Measurements from ENCODE around the gene IP6K1. TPM values are rescaled to one million over a fixed set of nuclear protein-coding genes. Genes with fewer than 3 reads are reported as not detected.

The IP6K1 gene
- total RNA-seq, 1 experiment from 2014 or later: 30.6 TPM

- ChIA-PET CTCF (no interaction called here), RAD21 (ENCODE audit: low non-redundant PET in 1 of 2, low total read pairs in 2 of 2, uncharacterized antibody in 2 of 2, unreplicated experiment in 2 of 2) (no interaction called here), POLR2A (no interaction called here)
- Histone ChIP-seq H3K79me2 (ENCODE audit: insufficient read depth, low read length) (no peaks in the 10 kb centered on the region), H3K4me1 (ENCODE audit: control insufficient read depth in 1 of 2, insufficient read depth in 2 of 2, low read length in 2 of 2) (no peaks in the 10 kb centered on the region), H3K9me3 (ENCODE audit: control insufficient read depth in 1 of 2, insufficient read depth in 1 of 2, low read depth in 1 of 2, low read length in 2 of 2) (no peaks in the 10 kb centered on the region), H3K4me2 (ENCODE audit: low read length) (no peak overlapping the region), H3K9me2 (ENCODE audit: insufficient read depth) (no peaks in the 10 kb centered on the region), H3K4me3 (replicated peaks in 1 of 2; ENCODE audit: low read depth in 1 of 2, low read length in 2 of 2) (no peak overlapping the region), H3K27me3 (ENCODE audit: insufficient read depth, low read length) (no peaks in the 10 kb centered on the region), H2AFZ (ENCODE audit: low read depth, low read length, poor library complexity, severe bottlenecking) (no peak overlapping the region), H3K9ac (ENCODE audit: low read length) (no peak overlapping the region), H4K20me1 (ENCODE audit: insufficient read depth) (no peaks in the 10 kb centered on the region), H3K27ac (ENCODE audit: low read depth, low read length) (no peak overlapping the region), H3K36me3 (ENCODE audit: control insufficient read depth in 1 of 2, insufficient read depth in 2 of 2, low read length in 2 of 2) (peaks cover 0 to 4% of the 10 kb centered on the region in 2 experiments; a peak in 1 of 4 replicates)
- ATAC-seq: no peak
- intact Hi-C loops (cut with micrococcal nuclease): no loop called here
- no peak for DNase-seq (ENCODE audit: low read depth, low spot score)
- TF ChIP-seq ZNF274 (IDR thresholded peaks at IDR 0.05; ENCODE audit: low read depth, low read length) (no peak), EZH2 (IDR thresholded peaks at IDR 0.05) (no peak), ATF3 (IDR thresholded peaks at IDR 0.05) (no peak), EGR1 (IDR thresholded peaks at IDR 0.05; ENCODE audit: low read depth) (no peak), ZBTB33 (IDR thresholded peaks at IDR 0.05; ENCODE audit: extremely low read depth, insufficient replicate concordance, low read length) (no peak), SRF (IDR thresholded peaks at IDR 0.05; ENCODE audit: low read depth) (no peak), POLR2AphosphoS5 (IDR thresholded peaks at IDR 0.05; ENCODE audit: low read depth, low read length) (no peak), POLR2A (IDR thresholded peaks at IDR 0.05; ENCODE audit: borderline replicate concordance, extremely low read depth, insufficient read depth, insufficient read length) (no peak), REST (IDR thresholded peaks at IDR 0.05; ENCODE audit: low read depth) (no peak), YY1 (IDR thresholded peaks at IDR 0.05; ENCODE audit: extremely low read depth, insufficient replicate concordance, low read depth, low read length) (no peak), SP1 (IDR thresholded peaks at IDR 0.05; ENCODE audit: low read depth) (no peak), TCF7L2 (IDR thresholded peaks at IDR 0.05; ENCODE audit: borderline replicate concordance, extremely low read depth, insufficient read depth, insufficient read length) (no peak), EZH2phosphoT487 (IDR thresholded peaks at IDR 0.05; ENCODE audit: borderline replicate concordance) (no peak), CBX3 (IDR thresholded peaks at IDR 0.05; ENCODE audit: low read depth) (no peak), JUND (IDR thresholded peaks at IDR 0.05) (no peak), CEBPB (IDR thresholded peaks at IDR 0.05; ENCODE audit: low read depth) (no peak), FOSL1 (IDR thresholded peaks at IDR 0.05; ENCODE audit: low read depth) (no peak)
- TF ChIP-seq, protein P1, sequence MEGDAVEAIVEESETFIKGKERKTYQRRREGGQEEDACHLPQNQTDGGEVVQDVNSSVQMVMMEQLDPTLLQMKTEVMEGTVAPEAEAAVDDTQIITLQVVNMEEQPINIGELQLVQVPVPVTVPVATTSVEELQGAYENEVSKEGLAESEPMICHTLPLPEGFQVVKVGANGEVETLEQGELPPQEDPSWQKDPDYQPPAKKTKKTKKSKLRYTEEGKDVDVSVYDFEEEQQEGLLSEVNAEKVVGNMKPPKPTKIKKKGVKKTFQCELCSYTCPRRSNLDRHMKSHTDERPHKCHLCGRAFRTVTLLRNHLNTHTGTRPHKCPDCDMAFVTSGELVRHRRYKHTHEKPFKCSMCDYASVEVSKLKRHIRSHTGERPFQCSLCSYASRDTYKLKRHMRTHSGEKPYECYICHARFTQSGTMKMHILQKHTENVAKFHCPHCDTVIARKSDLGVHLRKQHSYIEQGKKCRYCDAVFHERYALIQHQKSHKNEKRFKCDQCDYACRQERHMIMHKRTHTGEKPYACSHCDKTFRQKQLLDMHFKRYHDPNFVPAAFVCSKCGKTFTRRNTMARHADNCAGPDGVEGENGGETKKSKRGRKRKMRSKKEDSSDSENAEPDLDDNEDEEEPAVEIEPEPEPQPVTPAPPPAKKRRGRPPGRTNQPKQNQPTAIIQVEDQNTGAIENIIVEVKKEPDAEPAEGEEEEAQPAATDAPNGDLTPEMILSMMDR (IDR thresholded peaks at IDR 0.05 in 2 of 3, conservative IDR thresholded peaks at IDR 0.05 in 1 of 3; ENCODE audit: borderline replicate concordance in 1 of 3, insufficient read depth in 1 of 3, low read depth in 2 of 3, low read length in 2 of 3): no peak
- no TSS peak for BruUV-seq (replicated peaks)
These were observed 80.9 kb downstream of the IP6K1 start for GRCh38 chr3:49705390-49705960.
